Stimulated activated CD8-positive, alpha-beta memory T cell treated with anti-CD3 and anti-CD28 coated beads, Interleukin-7, amount 100 ng/mL, for 48 hours (primary cell): Measurements from ENCODE around the gene NOS1AP.

Source experiments
- DNase-seq, 2 donors: peaks; one replicate each; pipeline ENCODE4 v3.0.0-alpha.2; 2020; ENCODE audit warnings: low read depth in 1 of 2; ENCODE audit errors: extremely low read depth in 1 of 2

NOS1AP gene

GRCh38 chr1:162214202-162214601 is 144.7 kb downstream of the NOS1AP start:
- DNase-seq, result no peak

GRCh38 chr1:162215902-162216301 is 146.4 kb downstream of the NOS1AP start:
- no peak for DNase-seq

GRCh38 chr1:162216604-162217003 is 147.1 kb downstream of the NOS1AP start:
- no peak for DNase-seq

GRCh38 chr1:162217706-162218105 is 148.2 kb downstream of the NOS1AP start:
- no peak for DNase-seq

GRCh38 chr1:162218546-162218945 is 149.1 kb downstream of the NOS1AP start:
- DNase-seq, result no peak

GRCh38 chr1:162218975-162219374 is 149.5 kb downstream of the NOS1AP start:
- DNase-seq, result no peak

- DNase-seq, result no peak
These were observed 150.0 kb downstream of the NOS1AP start for GRCh38 chr1:162219461-162219860.

GRCh38 chr1:162220009-162220539 is 150.6 kb downstream of the NOS1AP start:
- DNase-seq, result no peak

- no peak for DNase-seq
These were observed 152.5 kb downstream of the NOS1AP start for GRCh38 chr1:162222014-162222413.

GRCh38 chr1:162222730-162223129 is 153.2 kb downstream of the NOS1AP start:
- DNase-seq, result no peak

GRCh38 chr1:162223488-162223887 is 154.0 kb downstream of the NOS1AP start:
- DNase-seq, result no peak

- no peak for DNase-seq
These were observed 154.8 kb downstream of the NOS1AP start for GRCh38 chr1:162224267-162224666.

- no peak for DNase-seq
These were observed 159.1 kb downstream of the NOS1AP start for GRCh38 chr1:162228586-162228985.

GRCh38 chr1:162229549-162229948 is 160.1 kb downstream of the NOS1AP start:
- DNase-seq, result no peak

GRCh38 chr1:162230096-162230495 is 160.6 kb downstream of the NOS1AP start:
- DNase-seq, result no peak

GRCh38 chr1:162230517-162230916 is 161.0 kb downstream of the NOS1AP start:
- DNase-seq, result no peak

GRCh38 chr1:162232034-162232711 is 162.7 kb downstream of the NOS1AP start:
- DNase-seq, result no peak

GRCh38 chr1:162233066-162233465 is 163.6 kb downstream of the NOS1AP start:
- no peak for DNase-seq

GRCh38 chr1:162233937-162234336 is 164.4 kb downstream of the NOS1AP start:
- no peak for DNase-seq

GRCh38 chr1:162234571-162234970 is 165.1 kb downstream of the NOS1AP start:
- no peak for DNase-seq

GRCh38 chr1:162235241-162235800 is 165.8 kb downstream of the NOS1AP start:
- no peak for DNase-seq

GRCh38 chr1:162236201-162236600 is 166.7 kb downstream of the NOS1AP start:
- DNase-seq, result no peak

GRCh38 chr1:162236618-162237017 is 167.1 kb downstream of the NOS1AP start:
- no peak for DNase-seq
